ENCODE results near the gene TRPM2. TPM values are rescaled to one million over a fixed set of nuclear protein-coding genes. Genes with fewer than 3 reads are reported as not detected.
"Not testable (repeated sequence)": the region's sequence is repeated elsewhere in the genome, so short reads cannot be mapped to it uniquely, and the experiment has no call there.

The TRPM2 gene
- polyA plus RNA-seq, 4 donors = 0.73 to 1.7 (median 1.3) TPM

GRCh38 chr21:44405948-44406872 is 52.8 kb downstream of the TRPM2 start:
- DNase-seq (ENCODE audit: low read depth in 4 of 4, low spot score in 3 of 4) = no peak

DNA sequence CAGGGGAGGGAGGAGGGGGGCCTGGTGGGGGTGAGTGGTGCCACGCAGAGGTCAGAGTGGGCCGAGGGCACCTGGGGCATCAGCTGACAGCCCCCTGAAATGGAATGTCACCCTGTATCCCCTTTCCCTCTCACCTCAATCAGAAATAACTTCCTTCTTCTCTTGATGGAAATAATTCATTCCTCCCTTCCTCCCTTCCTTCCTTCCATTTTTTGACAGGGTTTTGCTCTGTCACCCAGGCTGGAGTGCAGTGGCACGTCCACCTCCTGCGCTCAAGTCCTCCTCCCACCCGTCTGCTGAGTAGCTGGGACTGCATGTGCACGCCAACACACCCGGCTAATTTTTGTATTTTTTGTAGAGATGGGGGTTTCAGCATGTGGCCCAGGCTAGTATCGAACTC is 53.5 kb downstream of the TRPM2 start:
- DNase-seq (ENCODE audit: low read depth in 4 of 4, low spot score in 3 of 4) = no peak

GRCh38 chr21:44407493-44407892 is 54.1 kb downstream of the TRPM2 start:
- no peak for DNase-seq (ENCODE audit: low read depth in 4 of 4, low spot score in 3 of 4)

- DNase-seq (ENCODE audit: low read depth in 4 of 4, low spot score in 3 of 4) = no peak
These were observed 54.8 kb downstream of the TRPM2 start for GRCh38 chr21:44408226-44408625.

GRCh38 chr21:44413566-44414290 is 60.3 kb downstream of the TRPM2 start:
- no peak for DNase-seq (ENCODE audit: low read depth in 4 of 4, low spot score in 3 of 4)

GRCh38 chr21:44414291-44415072 is 61.1 kb downstream of the TRPM2 start:
- DNase-seq (ENCODE audit: low read depth in 4 of 4, low spot score in 3 of 4) = no peak

GRCh38 chr21:44415073-44416025 is 61.9 kb downstream of the TRPM2 start:
- DNase-seq (ENCODE audit: low read depth in 4 of 4, low spot score in 3 of 4) = no peak

- no peak for DNase-seq (ENCODE audit: low read depth in 4 of 4, low spot score in 3 of 4)
These were observed 62.8 kb downstream of the TRPM2 start for GRCh38 chr21:44416193-44416592.

DNA sequence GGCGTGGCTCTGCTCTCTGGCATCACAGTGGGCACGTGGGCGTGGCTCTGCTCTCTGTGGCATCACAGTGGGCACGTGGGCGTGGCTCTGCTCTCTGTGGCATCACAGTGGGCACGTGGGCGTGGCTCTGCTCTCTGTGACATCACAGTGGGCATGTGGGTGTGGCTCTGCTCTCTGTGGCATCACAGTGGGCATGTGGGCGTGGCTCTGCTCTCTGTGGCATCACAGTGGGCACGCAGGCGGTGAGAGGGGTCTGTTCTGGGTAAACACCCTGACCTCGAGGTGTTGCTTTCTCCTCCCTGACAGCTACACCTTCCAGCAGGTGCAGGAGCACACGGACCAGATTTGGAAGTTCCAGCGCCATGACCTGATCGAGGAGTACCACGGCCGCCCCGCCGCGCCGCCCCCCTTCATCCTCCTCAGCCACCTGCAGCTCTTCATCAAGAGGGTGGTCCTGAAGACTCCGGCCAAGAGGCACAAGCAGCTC is 64.2 kb downstream of the TRPM2 start:
- DNase-seq (ENCODE audit: low read depth in 4 of 4, low spot score in 3 of 4) = not testable (repeated sequence)

GRCh38 chr21:44418108-44418875 is 64.9 kb downstream of the TRPM2 start:
- no peak for DNase-seq (ENCODE audit: low read depth in 4 of 4, low spot score in 3 of 4)

DNA sequence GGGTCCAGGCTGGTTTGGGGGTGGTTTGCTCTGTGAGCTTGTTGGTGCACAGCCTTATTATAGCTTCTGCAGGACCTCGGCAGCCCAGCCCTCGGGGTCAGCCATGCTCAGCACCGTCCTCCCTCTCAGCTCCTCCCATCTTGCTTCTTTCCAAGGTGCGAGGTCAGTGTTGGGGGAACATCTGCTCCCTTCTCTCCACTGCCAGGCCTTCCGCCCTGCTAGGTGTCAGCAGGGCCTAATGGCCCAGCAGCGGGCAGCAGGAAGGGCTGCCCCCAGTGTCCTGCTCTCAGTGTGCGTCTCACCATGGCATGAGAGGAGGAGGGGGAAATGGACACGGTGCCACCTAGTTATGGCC is 65.4 kb downstream of the TRPM2 start:
- no peak for DNase-seq (ENCODE audit: low read depth in 4 of 4, low spot score in 3 of 4)

- DNase-seq (ENCODE audit: low read depth in 4 of 4, low spot score in 3 of 4) = no peak
These were observed 66.3 kb downstream of the TRPM2 start for GRCh38 chr21:44419679-44420078.

DNA sequence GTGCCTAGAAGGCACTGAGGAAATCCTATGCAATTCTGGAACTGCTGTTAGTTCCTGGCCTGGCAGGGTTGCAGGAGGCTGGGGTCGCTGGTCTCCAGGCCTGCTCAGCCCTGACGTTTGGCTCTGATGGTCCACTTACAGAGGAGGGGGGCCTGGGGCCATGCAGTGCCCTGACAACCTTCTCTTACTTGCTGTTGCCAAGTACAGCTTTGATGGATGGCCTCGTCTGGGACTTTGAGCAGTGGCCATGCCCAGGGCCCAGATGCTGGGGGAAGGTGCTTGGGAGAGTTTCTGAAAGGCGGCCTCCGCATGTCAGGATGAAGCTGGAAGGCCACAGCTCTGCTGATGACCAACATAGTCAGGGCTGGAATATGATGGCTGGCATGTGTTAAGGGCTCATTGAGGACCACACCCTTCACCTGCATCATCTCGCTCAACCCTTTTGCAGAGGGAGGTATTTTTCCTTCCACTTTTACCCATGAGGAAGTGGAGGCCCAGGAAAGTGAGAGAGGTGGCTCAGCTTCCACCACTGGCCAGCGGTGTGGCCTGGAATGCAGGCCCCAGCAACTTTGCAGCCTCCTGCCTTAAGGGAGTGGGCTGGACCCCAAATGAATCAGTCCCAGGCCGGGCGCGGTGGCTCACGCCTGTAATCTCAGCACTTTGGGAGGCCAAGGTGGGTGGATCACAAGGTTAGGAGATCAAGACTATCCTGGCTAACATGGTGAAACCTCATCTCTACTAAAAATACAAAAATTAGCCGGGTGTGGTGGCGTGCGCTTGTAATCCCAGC is 67.2 kb downstream of the TRPM2 start:
- DNase-seq (ENCODE audit: low read depth in 4 of 4, low spot score in 3 of 4) = no peak

DNA sequence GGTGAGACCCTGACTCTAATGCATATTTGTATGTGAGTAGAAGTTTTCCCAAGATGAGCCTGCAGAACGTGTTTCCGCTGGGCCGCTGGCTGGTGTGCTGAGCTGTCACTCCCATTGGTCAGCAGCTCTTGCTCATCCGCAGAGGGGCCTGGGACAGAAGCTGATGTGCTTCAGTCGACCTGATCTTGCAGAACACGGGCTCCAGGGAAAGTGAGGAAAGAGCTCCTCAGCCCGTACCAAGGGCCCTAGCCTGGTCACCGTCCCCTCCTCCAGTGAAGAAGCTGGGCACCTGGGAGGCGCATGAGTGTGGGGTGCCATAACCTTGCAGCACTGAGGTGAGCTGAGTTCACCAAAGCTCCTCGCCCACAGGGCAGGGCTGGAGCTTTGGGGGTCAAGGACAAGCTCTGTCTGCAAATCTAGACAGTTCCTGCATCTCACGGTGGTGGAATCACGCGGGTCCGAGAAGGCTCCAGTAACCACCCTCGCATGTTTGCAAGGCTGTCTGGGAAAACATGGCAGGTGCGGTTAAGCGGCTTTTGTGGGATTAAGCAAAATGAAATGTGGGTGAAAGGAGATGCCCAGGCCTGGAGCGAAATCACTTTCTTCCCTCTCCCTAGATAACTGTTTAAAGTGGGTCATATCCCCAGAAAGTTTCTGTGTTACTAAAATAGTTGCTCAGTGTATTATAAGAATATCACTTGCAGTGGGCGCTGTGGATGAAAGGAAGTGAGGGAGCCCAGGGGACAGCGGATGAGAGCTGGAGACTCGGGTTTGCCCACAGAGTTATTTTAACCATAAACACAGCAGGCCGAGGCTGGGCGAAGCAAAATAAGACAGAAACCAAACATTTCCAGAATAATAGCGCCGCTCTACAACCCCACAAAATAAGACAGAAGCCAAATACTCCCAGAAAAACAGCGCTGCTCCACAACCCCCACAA is 68.8 kb downstream of the TRPM2 start:
- DNase-seq (ENCODE audit: low read depth in 4 of 4, low spot score in 3 of 4) = no peak

GRCh38 chr21:44423312-44423821 is 69.9 kb downstream of the TRPM2 start:
- DNase-seq (ENCODE audit: low read depth in 4 of 4, low spot score in 3 of 4) = no peak

- DNase-seq (ENCODE audit: low read depth in 4 of 4, low spot score in 3 of 4) = no peak
These were observed 70.7 kb downstream of the TRPM2 start for GRCh38 chr21:44423941-44424607.
